ENCODE data around the gene CCNY.
"Not testable (repeated sequence)": the region's sequence is repeated elsewhere in the genome, so short reads cannot be mapped to it uniquely, and the experiment has no call there.

Gene CCNY

DNA sequence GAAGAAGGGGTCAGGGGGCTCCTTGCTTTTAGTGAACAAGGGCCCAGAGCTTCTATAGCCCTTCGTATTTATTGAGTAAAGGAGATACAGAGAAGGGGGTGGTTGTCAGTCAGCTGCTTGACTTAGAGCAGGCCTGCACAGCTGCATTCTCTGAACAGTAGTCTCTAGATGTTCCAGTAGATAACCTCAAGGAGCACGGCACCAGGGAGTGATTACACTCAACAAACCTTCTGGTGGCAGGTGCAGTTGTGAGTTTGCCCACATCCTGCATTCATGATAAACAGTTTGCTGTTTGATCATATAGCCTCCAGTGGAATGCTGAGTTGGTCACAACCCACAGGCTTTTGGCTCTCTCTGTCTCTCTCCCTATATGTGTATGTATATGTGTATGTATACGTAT is 198.8 kb downstream of the CCNY start:
- DNase-seq: no peak

DNA sequence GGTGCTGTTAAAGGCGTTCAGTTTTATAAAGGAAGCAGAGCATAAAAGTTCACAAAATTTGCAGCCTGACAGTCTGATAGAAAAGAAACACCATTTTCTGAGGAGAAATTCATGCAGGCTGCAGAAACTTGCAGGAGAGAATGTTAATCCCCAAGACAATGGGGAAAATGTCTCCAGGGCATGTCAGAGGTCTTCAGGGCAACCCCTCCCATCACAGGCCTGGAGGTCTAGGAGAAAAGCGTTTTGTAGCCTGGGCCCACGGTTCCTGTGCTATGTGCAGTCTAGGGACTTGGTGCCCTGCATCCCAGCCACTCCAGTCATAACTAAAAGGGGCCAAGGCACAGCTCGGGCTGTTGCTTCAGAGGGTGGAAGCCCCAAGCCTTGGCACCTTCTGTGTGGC is 200.5 kb downstream of the CCNY start:
- DNase-seq: no peak

DNA sequence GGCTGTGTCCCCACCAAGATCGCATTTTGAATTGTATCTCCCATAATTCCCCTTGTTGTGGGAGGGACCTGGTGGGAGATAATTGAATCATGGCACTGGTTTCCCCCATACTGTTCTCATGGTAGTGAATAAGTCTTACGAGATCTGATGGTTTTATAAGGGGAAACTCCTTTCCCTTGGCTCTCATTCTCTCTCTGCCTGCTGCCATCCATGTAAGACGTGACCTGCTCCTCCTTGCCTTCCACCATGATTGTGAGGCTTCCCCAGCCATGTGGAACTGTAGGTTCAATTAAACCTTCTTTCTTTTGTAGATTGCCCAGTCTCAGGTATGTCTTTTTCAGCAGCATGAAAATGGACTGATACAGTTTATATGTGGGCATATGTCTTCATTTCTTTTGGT is 201.6 kb downstream of the CCNY start:
- not testable (repeated sequence) for DNase-seq

DNA sequence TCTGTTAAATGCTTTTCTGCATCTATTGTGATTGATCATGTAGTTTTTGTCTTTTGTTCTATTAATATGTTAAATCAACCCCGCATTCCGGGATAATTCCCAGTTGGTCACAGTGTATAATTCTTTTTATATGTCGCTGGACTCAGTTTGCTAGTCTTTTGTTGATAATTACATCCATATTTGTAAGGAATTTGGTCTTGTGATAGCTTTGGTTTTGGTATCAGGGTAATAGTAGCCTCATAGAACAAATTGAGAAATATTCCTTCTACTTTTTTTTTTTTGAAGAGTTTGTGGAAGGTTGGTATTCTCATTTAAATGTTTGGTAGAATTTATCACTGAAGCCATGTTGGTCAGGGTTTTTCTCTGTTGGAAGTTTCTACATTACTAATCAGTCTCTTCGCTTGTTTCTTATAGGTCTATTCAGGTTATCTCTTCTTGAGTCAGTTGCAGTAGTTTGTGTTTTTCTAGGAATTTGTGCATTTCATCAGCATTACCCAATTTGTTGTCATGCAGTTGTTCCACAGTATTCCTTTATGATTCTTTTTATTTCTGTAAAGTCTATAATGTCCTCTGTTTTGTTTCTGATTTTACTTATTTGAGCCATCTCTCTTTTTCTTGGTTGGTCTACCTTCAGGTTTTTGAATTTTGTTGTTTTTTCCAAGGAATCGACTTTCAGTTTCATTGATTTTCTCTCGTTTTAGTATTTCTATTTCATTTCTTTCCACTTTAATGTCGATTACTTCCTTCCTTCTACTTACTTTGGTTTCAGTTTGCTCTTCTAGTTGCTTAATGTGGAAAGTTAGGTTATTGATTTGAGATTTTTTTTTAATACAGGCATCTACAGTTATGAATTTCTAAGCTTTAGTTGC is 204.2 kb downstream of the CCNY start:
- no peak for DNase-seq

GRCh38 chr10:35541720-35542119 is 205.4 kb downstream of the CCNY start:
- DNase-seq: no peak

- no peak for DNase-seq
These were observed 206.0 kb downstream of the CCNY start for GRCh38 chr10:35542303-35542702.

GRCh38 chr10:35545079-35545657 is 208.9 kb downstream of the CCNY start:
- no peak for DNase-seq

DNA sequence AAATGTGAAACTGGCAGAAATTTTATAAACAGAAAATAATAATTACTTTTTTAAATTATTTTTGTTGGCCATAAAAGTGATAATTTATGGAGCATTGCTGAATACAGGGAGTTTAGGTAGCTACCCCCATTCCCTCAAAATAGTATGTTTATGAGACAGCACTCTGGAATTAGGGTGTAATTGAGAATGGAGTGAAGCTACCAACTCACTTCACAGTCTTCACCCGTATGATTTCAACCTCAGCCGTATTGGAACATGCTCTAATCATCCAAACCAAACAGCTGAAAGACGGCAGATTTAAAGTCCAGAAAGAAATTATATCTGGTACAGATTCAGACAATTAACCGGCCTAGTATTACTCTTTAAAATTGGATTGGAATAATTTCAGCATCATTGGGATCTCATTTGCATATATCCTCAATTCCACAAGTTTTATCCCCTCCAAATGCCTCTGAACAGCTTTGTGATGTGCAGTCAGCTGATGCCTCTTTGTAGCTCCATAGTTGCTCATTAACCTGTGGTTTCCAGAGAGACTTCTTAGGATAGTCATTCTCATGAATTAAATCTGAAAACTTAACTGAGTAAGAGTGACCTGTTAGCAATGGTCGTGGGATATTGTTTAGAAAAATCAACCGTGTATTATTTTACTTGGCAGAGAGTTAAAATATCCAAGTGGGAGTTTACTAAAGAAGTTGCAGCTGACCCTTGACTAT is 209.7 kb downstream of the CCNY start:
- DNase-seq: no peak

- DNase-seq: no peak
These were observed 210.5 kb downstream of the CCNY start for GRCh38 chr10:35546824-35547225.

DNA sequence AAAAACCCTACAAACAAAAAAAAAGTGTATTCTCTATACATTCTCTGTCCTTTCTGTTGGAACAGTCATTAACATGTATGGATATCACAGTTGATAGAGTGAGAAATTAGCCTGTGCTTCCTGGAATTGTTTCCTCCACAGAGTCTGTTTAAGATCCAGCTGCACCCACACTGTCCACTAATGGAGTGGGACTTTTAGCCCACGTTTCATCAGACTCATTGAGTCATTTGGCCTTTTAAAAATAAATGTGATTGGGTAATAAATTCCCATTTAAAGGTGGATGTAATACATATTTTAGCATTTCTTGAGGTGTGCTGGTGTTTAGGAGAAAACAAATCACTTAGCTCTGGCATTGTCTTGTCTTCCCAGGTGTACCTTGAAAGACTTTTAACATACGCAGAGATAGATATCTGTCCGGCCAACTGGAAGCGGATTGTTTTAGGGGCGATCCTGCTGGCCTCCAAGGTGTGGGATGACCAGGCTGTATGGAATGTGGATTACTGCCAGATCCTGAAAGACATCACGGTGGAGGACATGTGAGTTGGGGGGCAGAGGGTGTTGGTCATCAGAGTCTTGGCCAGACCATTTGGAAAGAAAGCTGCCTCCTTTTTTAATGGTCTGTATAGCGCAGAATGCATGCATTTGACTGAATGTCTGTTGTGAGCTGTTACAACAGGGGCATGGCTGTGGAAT is 216.5 kb downstream of the CCNY start:
- DNase-seq: no peak

DNA sequence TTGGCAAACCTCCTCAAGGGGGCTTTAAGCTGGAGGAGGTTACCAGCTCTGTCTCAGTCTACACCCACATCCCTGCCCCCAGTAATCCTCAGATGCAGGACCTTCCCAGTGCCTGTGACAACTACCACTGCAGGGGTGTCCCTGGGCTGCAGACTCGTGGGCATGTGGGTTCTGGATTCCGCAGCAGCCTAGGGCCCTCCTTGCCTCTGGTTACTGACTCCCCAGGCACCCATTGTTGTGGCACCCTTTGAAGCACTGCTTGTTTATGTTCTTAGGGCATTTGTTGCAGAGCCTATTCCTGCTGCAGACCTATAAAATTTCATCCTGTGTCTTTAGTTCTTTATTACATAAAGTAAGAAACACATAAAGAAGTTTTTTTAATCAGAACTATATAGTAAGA is 217.7 kb downstream of the CCNY start:
- no peak for DNase-seq

DNA sequence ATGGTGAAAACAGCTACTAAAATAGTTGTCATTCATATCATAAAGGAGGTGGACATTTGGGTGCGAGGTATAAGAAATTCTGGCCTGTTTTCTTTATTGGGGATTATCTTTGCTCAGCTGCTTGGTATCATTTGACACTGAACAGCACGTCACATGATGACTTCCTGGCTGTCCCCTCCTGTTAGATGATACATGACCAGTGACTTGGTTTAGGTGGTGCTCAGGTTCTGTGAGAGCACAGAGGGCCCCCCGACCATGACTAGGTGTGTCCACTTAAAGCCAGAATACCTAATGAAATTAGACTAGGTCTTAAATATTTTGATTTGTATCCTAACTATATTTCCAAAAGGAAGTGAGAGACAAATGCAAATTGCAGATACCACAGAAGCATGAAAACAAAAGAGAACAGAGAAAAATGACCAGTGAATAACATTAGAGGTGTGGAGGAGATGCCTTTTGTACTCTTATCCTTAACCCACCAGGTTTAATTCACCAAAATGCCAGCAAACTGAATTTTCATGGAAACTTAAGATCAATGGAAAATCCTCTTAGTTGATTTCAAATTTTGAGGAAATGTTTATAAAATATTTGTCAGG is 218.2 kb downstream of the CCNY start:
- DNase-seq: no peak

DNA sequence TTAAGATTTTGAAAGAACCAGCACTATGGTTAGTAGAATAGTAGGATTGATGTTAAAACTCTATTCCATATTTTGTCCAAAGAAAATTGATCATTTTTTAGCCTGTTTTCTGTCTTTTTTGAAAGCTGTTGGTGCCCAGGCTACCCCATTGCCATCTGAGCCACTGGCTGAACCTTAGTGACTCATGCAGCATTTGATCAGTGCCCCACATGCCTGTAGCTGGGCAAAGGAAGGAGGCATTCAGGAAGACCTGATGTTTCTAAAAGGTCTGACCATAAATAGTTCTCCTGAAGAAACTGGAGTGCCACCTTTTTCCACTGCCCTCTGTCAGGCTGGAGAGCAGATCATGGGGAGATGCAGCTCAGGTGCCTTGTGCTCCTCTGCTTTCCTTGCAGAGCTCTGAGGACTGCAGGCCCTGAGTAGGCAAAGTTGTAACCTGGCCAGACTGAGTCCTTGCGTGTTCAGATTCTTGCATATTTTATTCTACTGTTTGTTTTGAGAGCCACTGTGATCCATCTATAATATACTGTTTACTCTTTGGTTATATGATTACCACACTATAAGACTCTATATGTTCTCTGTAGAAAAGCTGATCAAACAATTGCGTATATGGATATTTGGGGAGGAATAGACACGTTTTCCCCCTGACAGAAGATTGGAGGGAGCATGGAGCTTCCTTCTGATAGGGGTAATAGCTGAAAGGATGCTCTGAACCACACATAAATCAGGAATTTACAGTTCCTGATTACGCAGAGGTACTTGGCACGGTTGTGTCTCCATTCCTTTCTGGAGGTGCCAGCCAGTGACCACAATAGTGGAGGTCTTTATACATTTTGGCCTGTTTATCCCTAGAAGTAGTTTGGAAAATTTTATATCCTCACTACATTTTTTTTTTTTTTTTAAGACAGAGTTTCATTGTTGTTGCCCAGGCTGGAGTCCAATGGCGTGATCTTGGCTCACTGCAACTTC is 219.9 kb downstream of the CCNY start:
- DNase-seq: no peak

DNA sequence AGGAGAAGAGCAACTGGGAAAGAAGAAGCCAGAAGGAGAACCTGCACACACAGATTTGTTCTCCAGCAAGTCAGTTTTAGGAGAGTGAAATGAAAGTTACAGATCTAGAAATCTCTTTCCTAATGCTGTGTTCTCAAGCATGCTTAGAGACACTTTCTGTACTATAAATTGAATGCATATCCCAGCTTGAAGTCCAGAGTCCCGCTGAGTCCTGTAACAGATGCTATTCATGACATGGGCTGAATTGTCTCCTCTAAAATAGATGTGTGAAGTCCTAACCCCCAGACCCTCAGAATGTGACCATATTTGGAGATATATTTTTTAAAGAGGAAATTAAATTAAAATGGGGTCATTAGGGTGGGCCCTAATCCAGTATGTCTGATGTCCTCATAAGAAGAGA is 222.0 kb downstream of the CCNY start:
- DNase-seq: no peak

GRCh38 chr10:35559416-35559815 is 223.1 kb downstream of the CCNY start:
- DNase-seq: no peak

DNA sequence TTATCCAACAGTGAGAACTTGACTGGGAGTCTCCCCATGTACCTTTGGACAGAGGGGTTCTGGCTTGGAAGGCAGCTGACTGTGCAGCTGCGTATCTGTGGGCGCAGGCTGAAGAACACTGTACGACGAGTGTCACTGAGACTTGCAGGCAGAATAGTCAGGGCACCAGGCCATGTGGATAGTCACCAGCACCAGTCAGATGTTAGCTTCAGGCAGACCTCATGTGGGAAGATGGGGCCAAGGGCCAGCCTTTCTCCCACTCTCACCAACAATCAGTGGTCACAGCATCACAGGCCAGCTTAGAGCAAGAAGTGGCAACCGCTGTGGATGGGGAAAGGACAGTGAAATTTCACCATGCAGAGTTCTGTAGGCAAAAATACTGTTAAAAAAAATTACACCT is 225.4 kb downstream of the CCNY start:
- DNase-seq: no peak

DNA sequence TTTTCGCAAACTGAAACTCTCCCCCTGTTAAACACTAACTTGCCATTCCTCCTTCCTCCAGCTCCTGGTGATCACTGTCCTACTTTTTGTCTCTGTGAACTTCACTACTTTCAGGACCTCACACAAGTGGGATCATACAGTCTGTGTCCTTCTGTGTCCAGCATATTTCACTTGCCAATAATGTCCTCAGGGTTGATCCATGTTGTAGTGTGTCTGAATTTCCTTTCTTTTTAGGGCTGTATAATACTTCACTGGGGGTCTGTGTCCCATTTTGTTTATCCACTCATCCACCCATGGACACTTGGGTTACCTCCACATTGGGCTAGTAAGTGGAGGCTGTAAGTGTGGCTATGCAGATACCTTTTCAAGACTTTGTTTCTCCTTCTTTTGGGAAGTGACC is 226.1 kb downstream of the CCNY start:
- no peak for DNase-seq

GRCh38 chr10:35563261-35563891 is 227.1 kb downstream of the CCNY start:
- DNase-seq: peak; percentile 17

DNA sequence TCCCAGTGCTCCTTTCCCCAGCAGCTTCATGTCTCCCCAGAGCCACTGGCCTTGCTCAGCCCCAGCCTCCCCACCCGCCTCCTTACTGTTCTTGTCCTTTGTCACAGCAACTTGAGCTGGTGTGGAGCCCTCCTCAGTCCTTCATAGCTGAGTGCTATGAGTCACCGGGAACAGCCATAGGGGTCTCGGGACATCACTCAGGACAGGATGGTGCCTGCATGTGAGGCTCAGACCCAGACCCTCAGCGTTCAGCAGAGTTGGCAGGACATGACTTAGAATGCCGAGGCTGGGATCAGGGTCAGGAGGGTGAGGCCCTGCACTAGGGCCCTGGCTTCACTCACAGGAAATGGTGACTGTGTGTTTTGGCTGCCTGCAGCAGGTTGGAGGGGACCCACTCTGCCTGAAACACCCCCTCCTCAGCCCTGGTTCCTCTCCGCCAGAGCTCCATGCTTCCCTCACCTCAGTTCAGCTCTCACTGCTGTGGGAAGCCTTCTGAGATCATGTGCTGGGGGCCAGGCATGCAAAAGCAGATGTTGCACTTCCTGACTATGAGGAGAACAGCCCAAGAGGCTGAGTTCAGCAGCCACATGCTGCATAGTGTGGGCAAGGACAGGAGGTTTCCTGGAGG is 228.1 kb downstream of the CCNY start:
- no peak for DNase-seq

DNA sequence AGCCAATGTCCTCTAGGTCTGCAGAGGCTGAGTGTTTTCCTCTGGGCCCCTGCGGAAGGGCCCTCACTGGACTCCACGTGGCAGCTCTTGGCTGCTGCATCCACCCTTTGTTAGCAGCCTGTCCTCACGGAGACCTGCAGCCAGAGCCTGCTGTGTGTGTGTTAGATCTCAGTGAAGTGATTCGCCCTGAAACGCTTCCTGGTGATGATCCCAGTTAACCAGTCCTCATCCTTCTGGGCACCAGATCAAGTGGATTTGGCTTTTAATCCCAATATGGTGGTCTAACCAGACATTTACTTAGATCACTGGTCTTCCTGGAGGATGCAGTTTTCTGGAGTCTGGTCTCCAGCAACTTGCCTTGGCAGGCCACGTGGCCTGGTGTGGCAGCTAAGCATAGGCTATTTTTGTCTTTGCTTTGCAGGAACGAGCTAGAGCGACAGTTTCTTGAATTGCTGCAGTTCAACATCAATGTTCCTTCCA is 229.3 kb downstream of the CCNY start:
- no peak for DNase-seq

GRCh38 chr10:35567951-35568350 is 231.6 kb downstream of the CCNY start:
- no peak for DNase-seq
